GM10266 (cell line): ENCODE results near the gene RBM34.

Source experiments
- DNase-seq: peaks from one replicate; pipeline ENCODE4 v3.0.0; 2012; ENCODE audit errors: extremely low spot score
- CTCF ChIP-seq: IDR thresholded peaks from 2 replicates; pipeline ENCODE4 v1.5.1; 2012; ENCODE audit warnings: mild to moderate bottlenecking, low read depth; ENCODE audit not compliant: control insufficient read depth, insufficient read depth; ENCODE audit errors: missing control alignments

RBM34 gene

DNA sequence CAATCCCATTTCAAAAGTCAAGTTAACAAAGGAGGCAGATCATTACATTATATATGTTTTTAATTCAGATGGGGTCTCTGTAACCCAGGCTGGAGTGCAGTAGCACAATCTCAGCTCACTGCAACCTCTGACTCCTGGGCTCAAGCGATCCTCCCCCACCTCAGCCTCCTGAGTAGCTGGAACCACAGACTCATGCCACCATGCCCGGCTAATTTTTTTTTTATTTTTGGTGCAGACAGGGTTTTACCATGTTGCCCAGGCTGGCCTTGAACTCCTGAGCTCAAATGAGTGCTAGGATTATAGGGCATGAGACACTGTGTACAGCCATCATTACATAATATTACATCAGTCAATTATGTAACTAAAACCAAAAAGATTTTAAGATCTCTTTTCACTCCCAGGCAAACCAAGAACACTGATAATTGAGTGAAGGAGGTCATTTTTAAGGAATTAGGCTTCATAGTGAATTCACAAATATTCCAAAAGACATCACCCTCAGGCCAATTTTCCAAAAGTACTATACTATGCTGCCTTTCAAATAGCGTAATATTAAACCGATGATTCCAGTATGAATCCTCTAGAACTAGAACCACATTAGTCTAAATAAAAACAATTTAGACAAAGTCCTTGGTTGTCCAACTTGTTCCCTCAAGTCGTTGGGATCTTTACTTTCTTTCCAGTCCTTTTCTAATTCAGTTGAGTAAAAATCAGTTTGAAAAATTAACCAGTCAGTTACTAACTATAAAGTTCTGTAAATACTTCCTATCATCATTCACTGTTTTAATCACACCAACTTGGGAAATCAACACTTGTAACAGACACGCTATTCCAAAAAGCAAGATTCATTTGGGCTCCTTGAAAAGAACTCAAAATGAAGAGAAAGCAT lies 48.5 kb downstream of the RBM34 start:
- no peak for DNase-seq
- TF ChIP-seq CTCF: no peak

DNA sequence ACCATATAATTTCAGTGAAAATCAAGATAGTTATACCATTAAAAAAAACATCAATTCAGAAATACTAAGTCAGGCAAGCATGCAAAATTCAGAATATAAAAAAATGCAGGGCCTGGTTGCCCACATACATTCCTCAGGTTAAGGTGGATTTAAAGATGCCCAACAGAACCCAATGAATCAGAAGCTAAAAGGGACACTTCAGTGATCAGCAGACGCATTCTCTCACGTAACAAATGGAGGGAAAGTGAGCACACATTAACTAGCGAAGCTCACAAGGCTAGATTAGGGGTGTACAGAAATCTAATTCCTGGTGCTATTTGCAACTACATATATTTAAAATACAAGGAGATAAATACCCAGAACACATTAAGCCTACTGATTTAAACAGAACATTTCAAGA lies 49.9 kb downstream of the RBM34 start:
- TF ChIP-seq CTCF: no peak

GRCh38 chr1:235108876-235109275 lies 52.2 kb downstream of the RBM34 start:
- DNase-seq: no peak
- TF ChIP-seq CTCF: no peak

More for the DNA sequence above, 49.9 kb downstream of the RBM34 start:
- no peak for DNase-seq

GRCh38 chr1:235108185-235108593 lies 52.9 kb downstream of the RBM34 start:
- no peak for DNase-seq
- TF ChIP-seq CTCF: no peak

DNA sequence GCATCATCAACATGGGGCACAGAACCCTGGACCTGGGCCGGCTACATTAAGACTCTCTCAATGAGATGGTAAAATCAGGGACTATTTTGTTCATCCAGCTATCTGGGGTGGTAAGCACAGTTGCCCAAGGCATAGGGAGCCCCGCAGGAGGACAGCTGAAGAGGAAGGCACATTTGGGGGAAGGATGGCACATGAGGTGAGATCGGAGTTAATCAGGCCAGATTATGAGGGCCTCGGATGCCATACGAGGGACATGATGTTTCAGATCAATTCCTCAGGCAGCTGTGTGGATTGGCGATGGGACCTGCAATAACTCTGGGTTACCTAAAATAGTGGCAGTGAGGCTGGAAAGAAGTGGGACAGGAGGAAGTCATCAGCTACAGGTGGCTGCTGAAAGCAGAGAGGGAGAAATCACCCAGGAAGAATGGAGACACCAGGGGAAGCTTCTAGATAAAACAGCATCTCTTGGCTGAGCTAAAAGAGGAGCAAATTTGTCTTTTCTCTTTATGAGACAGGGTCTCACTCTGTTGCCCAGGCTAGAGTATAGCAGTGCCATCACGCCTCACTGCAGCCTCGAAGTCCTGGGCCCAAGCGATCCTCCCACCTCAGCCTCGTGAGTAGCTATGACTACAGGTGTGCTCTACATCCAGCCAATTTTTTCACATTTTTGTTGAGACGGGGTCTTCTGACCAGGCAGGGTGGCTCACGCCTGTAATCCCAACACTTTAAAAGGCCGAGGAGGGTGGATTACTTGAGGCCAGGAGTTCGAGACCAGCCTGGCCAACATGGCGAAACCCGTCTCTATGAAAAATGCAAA lies 53.5 kb downstream of the RBM34 start:
- TF ChIP-seq CTCF: no peak
- DNase-seq: no peak

DNA sequence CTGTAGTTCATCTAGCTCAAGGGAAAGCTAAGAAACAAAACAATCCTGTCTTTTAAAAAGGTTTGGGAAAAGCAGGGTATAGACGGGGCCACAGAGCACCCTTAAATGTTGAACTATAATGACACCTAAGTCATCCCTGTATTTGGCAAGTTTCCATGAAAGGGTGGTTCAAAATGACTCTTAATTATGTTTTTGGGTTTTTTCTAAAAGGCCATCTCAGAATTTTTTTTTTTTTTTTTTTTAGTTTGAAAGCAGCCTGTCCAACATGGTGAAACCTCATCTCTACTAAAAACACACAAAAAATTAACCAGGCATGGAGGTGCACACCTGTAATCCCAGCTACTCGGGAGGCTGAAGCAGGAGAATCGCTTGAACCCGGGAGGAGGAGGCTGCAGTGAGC lies 54.6 kb downstream of the RBM34 start:
- no peak for DNase-seq
- no peak for TF ChIP-seq CTCF
